ENCODE measurements around the gene MID1.

The MID1 gene

DNA sequence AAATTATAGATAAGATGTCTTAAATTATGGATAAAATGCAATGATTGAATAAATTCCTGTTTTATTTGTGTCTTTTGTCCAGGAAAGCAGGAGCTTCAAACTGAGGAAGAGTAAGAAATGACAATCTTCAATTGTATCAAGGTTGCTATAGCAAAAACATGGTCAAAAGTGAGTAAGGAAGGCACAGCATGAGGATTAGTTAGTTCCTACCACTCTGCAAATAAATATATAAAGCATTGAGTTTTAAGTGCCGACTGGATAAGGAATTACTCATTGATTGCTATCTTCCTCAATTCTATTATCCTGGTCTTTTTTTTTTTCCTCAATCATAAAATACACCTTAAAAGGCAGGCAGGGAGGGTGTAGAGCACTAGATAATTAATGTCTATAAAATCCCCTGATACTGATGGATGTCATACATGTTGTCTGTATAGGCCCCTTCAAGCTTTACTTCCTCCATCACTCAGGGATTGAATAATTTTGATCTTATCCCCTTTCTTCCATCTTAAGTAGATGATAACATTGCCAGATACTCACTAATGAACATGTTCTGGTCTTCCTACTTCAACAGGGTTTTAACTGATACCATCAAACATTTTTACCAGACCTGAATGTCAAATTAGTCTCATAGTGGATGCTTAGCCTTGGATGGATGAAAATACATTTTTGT, 86.6 kb downstream of the MID1 start:
- Histone ChIP-seq H3K4me1 (ENCODE audit: control insufficient read depth, insufficient read depth, low read length) (no peaks in the 10 kb centered on the region), H3K4me3 (ENCODE audit: low read depth, low read length) (no peak overlapping the region), H3K9me3 (ENCODE audit: control insufficient read depth, insufficient read depth, low read depth, low read length) (no peaks in the 10 kb centered on the region), H3K27ac (ENCODE audit: extremely low read depth, low read depth, low read length) (no peak overlapping the region), H3K36me3 (ENCODE audit: control insufficient read depth in 2 of 2, insufficient read depth in 1 of 2, low read length in 2 of 2) (peaks cover 0 to 10% of the 10 kb centered on the region in 2 experiments; a peak in 1 of 3 replicates)
- CTCF ChIA-PET, result interaction anchor here (0.6 kb wide), 1 partner anchor 20 kb away, joined by 4 read pairs; no protein-coding TSS in a partner anchor
- POLR2A ChIA-PET, result no interaction called here
- TF ChIP-seq EGR2 (tag by site-specific recombination; IDR thresholded peaks at IDR 0.05; ENCODE audit: low read depth) (no peak), ZNF473 (tag by site-specific recombination; IDR thresholded peaks at IDR 0.05) (no peak), ZNF707 (tag by site-specific recombination; IDR thresholded peaks at IDR 0.05) (no peak), ZNF555 (tag by site-specific recombination; conservative IDR thresholded peaks at IDR 0.05) (no peak), ZNF596 (tag by site-specific recombination; IDR thresholded peaks at IDR 0.05) (no peak), ZNF404 (tag by site-specific recombination; IDR thresholded peaks at IDR 0.05) (no peak), ZNF423 (tag by site-specific recombination; IDR thresholded peaks at IDR 0.05) (no peak)
- TF ChIP-seq, protein P1, sequence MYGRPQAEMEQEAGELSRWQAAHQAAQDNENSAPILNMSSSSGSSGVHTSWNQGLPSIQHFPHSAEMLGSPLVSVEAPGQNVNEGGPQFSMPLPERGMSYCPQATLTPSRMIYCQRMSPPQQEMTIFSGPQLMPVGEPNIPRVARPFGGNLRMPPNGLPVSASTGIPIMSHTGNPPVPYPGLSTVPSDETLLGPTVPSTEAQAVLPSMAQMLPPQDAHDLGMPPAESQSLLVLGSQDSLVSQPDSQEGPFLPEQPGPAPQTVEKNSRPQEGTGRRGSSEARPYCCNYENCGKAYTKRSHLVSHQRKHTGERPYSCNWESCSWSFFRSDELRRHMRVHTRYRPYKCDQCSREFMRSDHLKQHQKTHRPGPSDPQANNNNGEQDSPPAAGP (tag by site-specific recombination; IDR thresholded peaks at IDR 0.05), result no peak
- TF ChIP-seq, protein P2, sequence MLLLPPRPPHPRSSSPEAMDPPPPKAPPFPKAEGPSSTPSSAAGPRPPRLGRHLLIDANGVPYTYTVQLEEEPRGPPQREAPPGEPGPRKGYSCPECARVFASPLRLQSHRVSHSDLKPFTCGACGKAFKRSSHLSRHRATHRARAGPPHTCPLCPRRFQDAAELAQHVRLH (tag by site-specific recombination; IDR thresholded peaks at IDR 0.05), result no peak

DNA sequence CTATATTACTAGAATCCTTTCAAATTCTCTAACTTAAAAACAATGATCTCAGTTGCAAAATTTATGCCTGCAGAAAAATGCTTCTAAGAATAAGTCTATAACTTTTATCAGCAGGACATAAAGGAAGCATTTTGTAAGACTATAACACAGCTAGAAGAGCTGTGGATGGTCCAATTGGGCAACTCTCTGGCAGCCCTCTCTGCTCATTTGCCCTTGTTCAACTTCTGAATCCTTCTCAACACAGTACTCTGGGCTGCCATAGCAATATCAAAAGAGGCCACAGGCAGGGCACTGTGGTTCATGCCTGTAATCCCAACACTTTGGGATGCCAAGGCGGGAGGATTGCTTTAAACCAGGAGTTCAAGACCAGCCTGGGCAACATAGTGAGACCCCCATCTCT, 88.5 kb downstream of the MID1 start:
- ChIA-PET POLR2A (no interaction called here), CTCF (no interaction called here)
- Histone ChIP-seq H3K4me1 (ENCODE audit: control insufficient read depth, insufficient read depth, low read length) (no peaks in the 10 kb centered on the region), H3K27ac (ENCODE audit: extremely low read depth, low read depth, low read length) (no peak overlapping the region), H3K9me3 (ENCODE audit: control insufficient read depth, insufficient read depth, low read depth, low read length) (no peaks in the 10 kb centered on the region), H3K36me3 (ENCODE audit: control insufficient read depth in 2 of 2, insufficient read depth in 1 of 2, low read length in 2 of 2) (peaks cover 0 to 18% of the 10 kb centered on the region in 2 experiments; a peak in 1 of 3 replicates), H3K4me3 (ENCODE audit: low read depth, low read length) (no peak overlapping the region)
- no peak for TF ChIP-seq ZNF514 (tag by site-specific recombination; IDR thresholded peaks at IDR 0.05)
- TF ChIP-seq, protein P3, sequence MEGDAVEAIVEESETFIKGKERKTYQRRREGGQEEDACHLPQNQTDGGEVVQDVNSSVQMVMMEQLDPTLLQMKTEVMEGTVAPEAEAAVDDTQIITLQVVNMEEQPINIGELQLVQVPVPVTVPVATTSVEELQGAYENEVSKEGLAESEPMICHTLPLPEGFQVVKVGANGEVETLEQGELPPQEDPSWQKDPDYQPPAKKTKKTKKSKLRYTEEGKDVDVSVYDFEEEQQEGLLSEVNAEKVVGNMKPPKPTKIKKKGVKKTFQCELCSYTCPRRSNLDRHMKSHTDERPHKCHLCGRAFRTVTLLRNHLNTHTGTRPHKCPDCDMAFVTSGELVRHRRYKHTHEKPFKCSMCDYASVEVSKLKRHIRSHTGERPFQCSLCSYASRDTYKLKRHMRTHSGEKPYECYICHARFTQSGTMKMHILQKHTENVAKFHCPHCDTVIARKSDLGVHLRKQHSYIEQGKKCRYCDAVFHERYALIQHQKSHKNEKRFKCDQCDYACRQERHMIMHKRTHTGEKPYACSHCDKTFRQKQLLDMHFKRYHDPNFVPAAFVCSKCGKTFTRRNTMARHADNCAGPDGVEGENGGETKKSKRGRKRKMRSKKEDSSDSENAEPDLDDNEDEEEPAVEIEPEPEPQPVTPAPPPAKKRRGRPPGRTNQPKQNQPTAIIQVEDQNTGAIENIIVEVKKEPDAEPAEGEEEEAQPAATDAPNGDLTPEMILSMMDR (tag by site-specific recombination; IDR thresholded peaks at IDR 0.05), result no peak
- TF ChIP-seq BCL11B (tag by site-specific recombination; IDR thresholded peaks at IDR 0.05; ENCODE audit: low read depth), result no peak
- TF ChIP-seq PRDM1 (tag by site-specific recombination; IDR thresholded peaks at IDR 0.05), result no peak
- no peak for TF ChIP-seq ZFHX2 (tag by site-specific recombination; conservative IDR thresholded peaks at IDR 0.05)
- no peak for TF ChIP-seq ZNF335 (tag by site-specific recombination; conservative IDR thresholded peaks at IDR 0.05)
- TF ChIP-seq ZFP3 (tag by site-specific recombination; IDR thresholded peaks at IDR 0.05; ENCODE audit: low read depth), result no peak
- no peak for TF ChIP-seq ZNF214 (tag by site-specific recombination; IDR thresholded peaks at IDR 0.05; ENCODE audit: borderline replicate concordance)
- no peak for TF ChIP-seq ZNF670 (tag by site-specific recombination; IDR thresholded peaks at IDR 0.05; ENCODE audit: low read depth)
- no peak for TF ChIP-seq ZNF416 (tag by site-specific recombination; IDR thresholded peaks at IDR 0.05)
- TF ChIP-seq ZNF596 (tag by site-specific recombination; IDR thresholded peaks at IDR 0.05), result no peak
- no peak for TF ChIP-seq ZNF221 (tag by site-specific recombination; IDR thresholded peaks at IDR 0.05; ENCODE audit: borderline replicate concordance)
- TF ChIP-seq GLI2 (tag by site-specific recombination; IDR thresholded peaks at IDR 0.05; ENCODE audit: borderline replicate concordance, low read depth), result no peak
- TF ChIP-seq ZNF184 (tag by site-specific recombination; IDR thresholded peaks at IDR 0.05), result no peak
- TF ChIP-seq ZSCAN30 (tag by site-specific recombination; IDR thresholded peaks at IDR 0.05), result no peak
- TF ChIP-seq ZNF114 (tag by site-specific recombination; IDR thresholded peaks at IDR 0.05), result no peak
- no peak for TF ChIP-seq ZNF558 (tag by site-specific recombination; IDR thresholded peaks at IDR 0.05)
